GM18505 (cell line): ENCODE measurements around the gene ABI3BP.

Source experiments
- ATAC-seq: cut with Tn5 transposase; IDR thresholded peaks from one replicate; pipeline ENCODE4 v1.9.1; 2021; ENCODE audit not compliant: unreplicated experiment
- POLR2A ChIP-seq: IDR thresholded peaks from 4 replicates; pipeline ENCODE4 v1.6.1; 2011; ENCODE audit warnings: borderline replicate concordance; ENCODE audit not compliant: insufficient read depth, insufficient read length; ENCODE audit errors: extremely low read depth

The ABI3BP gene

DNA sequence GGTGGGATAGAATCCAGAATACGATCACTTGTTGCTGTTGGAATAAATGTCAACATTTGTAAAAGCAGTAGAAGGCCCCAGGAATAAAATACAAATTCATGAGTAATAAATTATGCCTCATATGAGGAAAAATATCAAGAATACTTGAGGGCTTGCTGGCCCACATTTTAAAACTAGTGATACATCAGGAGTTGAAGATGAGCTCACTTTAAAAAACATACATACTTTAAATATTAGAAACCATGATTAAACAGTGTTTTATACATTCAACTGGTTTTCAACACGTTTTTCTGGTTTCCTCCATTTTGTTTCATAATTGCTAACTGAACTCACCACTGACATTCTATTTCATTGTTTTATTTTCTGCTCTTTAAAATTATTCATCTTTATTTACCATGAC, 142.5 kb downstream of the ABI3BP start:
- no peak for ATAC-seq
- no peak for TF ChIP-seq POLR2A

- no peak for TF ChIP-seq POLR2A
- no peak for ATAC-seq
Observed at GRCh38 chr3:100850156-100850555, 143.1 kb downstream of the ABI3BP start.

DNA sequence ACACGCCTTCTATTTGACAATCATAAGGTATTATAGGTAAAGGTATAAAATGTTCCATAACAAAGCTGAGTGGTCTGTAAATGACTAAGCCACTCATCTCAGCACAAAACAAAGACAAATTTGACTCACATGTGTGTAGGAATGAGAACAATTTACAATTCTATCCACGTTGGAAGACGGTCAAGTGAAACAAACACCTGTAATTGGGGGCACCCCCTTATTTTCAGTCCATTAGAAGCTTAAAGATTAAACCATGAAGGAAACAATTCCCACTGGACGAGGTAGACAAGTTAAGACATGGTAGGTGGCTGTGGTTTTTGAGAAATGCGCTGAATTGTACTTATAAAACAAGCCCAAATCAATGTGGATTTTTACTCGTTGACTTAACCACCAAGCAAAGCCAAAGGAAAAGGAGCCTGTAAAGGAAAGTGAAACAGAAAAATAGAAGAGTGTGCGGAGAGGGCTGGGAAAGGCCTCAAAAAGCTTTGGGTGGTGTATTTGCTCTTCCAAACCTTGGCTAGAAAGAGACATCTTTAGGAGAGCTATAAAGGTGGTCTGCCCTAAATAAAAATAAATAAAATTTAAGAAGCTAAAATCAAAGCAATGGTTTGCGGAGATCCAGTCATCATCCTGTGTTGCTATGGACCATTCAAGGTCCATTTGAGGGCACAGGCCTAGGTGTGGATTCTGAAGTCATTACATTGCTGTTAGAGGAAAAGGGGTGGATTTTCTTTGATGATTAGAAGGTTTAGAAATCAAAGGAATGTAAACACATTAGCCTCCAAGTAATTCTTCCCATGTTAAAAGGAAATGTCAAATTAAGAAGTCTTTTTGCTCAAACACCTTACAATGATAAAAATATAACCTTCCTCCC, 148.9 kb downstream of the ABI3BP start:
- no peak for ATAC-seq
- TF ChIP-seq POLR2A, result no peak

- no peak for TF ChIP-seq POLR2A
- ATAC-seq, result no peak
Observed at GRCh38 chr3:100838157-100838556, 155.1 kb downstream of the ABI3BP start.

- no peak for TF ChIP-seq POLR2A
- ATAC-seq, result no peak
Observed at GRCh38 chr3:100836661-100837060, 156.6 kb downstream of the ABI3BP start.

DNA sequence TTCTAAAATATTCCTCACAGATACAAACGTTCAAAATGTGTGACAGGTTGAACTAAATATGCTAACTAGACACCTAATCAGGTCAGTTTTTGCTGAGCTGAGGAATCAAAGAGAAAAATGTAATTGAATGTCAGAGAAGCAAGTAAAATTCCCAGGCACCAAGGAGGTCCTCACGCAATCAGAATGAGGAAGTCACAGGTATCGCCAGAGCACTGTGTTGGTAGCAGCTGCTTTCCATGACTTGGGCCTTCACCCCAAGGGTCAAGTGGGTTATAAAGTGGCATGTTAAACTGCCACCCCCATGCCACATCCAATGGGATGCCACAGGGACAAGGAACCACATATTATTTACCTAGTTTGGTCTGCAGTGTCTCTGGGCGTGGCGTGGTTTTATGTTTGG, 158.9 kb downstream of the ABI3BP start:
- ATAC-seq, result no peak
- no peak for TF ChIP-seq POLR2A

DNA sequence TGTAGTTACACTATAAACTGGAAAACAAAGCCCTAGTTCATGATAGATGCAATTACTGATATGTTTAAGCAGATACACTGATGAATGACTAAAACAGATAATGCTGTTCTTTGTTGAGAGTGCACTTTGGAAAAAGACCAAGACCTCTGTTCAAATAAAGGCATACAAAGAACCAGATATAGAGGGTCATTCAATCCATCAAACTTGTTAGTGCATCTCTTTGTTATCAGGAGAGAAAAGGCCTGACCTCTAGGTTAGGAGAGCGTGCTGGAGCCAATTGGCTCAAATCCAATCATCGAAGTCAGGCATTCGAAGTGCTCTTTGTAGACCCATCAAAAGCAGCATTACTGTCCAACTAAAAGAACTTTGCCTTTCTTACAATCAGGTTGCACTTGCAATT, 159.7 kb downstream of the ABI3BP start:
- no peak for ATAC-seq
- TF ChIP-seq POLR2A, result no peak

DNA sequence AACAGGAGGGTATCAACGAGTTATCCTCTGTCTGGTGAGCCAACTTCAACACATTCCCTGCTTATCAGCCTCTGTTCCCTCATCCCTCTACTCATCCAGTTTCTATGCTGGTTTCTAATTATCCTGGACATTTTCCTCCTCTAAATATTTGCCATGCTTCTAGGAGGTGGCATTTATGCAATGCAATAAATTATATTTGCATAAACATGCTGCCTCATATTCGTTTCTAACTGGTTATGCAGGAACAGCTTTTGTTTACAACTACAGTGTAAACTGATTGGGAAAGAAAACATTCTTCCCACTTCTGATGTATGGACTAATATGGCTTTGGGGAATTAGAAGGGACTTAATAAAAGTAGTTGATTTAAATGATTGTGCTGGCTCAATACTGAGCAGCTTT, 161.6 kb downstream of the ABI3BP start:
- ATAC-seq, result no peak

GRCh38 chr3:100830931-100831330, 162.3 kb downstream of the ABI3BP start:
- TF ChIP-seq POLR2A, result no peak
- ATAC-seq, result no peak

More for the DNA sequence above, 161.6 kb downstream of the ABI3BP start:
- TF ChIP-seq POLR2A, result no peak

DNA sequence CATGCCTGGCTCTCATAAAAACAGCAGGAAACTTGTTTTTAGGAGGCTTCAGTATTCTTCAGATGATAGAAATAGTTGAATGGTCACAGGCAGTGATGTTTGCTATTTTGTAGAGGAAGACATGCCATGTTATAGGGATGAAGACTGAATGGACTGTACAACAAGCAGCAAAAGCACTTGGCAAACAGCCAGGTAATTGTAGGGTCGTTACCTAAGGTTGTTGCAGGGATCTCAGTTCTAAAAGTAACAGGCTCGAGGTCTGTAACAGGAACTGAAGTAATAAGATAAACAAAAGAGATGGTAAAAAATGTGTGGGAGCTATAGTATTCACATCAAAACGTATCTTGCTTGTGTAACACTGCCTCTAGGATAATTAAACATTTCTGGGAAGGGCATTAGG, 167.6 kb downstream of the ABI3BP start:
- no peak for ATAC-seq
- TF ChIP-seq POLR2A, result no peak

- no peak for ATAC-seq
Observed at GRCh38 chr3:100815583-100815982, 177.6 kb downstream of the ABI3BP start.

DNA sequence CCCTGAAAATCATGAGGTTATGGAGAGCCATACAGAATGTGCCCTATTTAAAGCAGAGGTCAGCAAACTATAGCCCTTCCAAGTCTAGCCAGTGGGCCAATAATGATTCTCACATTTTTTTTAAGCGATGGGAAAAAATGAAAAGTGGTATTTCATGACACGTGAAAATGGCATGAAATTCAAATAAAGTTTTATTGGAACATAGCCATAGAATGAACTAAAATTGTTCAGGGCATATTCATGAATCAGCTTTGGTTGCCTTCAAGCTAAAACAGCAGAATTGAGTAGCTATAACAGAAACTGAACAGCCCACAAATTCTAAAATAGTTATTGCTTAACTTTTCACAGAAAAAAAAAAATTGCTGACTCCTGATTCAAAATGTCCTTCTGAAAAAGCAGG, 179.4 kb downstream of the ABI3BP start:
- no peak for ATAC-seq
- TF ChIP-seq POLR2A, result no peak

More at GRCh38 chr3:100815583-100815982, 177.6 kb downstream of the ABI3BP start:
- TF ChIP-seq POLR2A, result no peak

GRCh38 chr3:100811779-100812507, 181.3 kb downstream of the ABI3BP start:
- no peak for ATAC-seq
- no peak for TF ChIP-seq POLR2A

DNA sequence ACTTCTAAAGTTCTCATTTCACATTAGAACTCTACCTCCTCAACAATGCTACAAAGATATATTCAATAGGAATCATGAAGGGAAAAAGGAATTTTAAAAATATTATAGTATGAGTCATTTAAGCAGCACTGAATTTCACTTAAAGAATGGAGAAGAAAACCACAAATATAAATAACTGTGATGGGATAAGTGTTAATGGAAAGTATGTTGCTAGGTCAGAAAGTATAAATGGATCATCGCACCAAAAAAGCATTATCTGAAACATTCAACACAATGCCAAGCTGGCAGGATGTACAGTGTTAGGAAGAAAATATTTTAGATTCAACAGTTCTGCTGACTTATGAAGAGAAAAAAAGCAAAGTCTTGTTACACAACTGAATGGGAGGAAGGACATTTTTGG, 182.6 kb downstream of the ABI3BP start:
- TF ChIP-seq POLR2A, result no peak
- ATAC-seq, result no peak
